NB4 (cell line): Measurements from ENCODE around the gene GGNBP2.

Experiments used
- DNase-seq: peaks from one replicate; pipeline ENCODE4 v3.0.0; 2010; ENCODE audit warnings: low read depth
- H3K4me3 ChIP-seq: one replicate; pipeline ENCODE4 v1.5.1; 2011; ENCODE audit warnings: mild to moderate bottlenecking, low read depth, low read length, moderate library complexity
- MYC ChIP-seq: IDR thresholded peaks from 2 replicates; pipeline ENCODE4 v1.6.1; 2011; ENCODE audit warnings: low read depth, low read length
- POLR2A ChIP-seq: IDR thresholded peaks from 2 replicates; pipeline ENCODE4 v1.6.1; 2011; ENCODE audit warnings: mild to moderate bottlenecking; ENCODE audit not compliant: insufficient read length; ENCODE audit errors: extremely low read depth
- TF ChIP-seq, protein P1 (sequence below): IDR thresholded peaks from 2 replicates; pipeline ENCODE4 v1.6.1; 2011; ENCODE audit warnings: low read depth, low read length
- TF ChIP-seq, protein P2 (sequence below): IDR thresholded peaks from one replicate; pipeline ENCODE4 v1.5.1; 2012; ENCODE audit warnings: low read depth, low read length

The GGNBP2 gene

DNA sequence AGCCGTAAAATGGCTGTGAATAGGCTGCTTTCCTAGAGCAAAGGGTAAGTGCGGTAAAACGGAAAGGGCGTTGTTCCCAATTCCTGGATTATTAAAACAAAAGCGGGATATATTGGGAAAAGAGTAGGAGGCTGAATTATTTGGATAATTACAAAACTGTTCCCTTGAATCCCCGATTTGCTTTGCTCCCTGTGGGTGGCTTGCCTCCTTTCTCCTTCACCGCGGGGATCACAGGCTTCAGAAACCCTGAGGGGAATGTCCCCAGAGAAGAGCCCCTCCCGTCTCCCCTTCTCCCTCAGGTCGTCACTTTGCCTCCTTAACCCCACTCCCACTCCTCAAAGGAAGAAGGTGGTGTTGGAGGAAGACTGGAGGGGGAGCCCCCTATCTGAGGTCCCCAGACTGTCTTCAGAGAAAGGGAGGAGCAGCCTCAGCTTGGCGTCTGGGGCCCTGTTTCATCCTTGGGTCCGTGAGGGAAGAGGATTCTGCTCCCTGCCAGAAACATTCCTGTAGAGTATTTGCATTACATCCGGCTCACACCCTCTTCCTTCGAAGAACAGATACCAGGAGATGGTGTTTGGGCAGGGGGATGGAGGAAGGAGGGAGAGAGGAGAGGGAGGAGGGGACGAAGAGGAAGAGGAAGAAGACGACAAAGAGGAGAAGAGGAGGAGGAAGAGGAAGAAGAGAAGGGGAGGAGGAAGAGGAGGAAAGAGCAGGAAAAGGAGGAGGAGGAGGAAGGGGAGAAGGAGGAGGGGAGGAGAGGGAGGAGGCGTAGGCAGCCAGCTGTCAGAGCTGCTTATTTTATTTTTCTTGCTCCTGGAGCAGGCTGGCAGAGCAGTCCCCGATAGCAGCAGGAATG lies 88.4 kb downstream of the GGNBP2 start:
- DNase-seq = no peak
- TF ChIP-seq, protein P1, sequence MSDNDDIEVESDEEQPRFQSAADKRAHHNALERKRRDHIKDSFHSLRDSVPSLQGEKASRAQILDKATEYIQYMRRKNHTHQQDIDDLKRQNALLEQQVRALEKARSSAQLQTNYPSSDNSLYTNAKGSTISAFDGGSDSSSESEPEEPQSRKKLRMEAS = no peak
- no peak for TF ChIP-seq MYC
- no peak for TF ChIP-seq POLR2A
- TF ChIP-seq, protein P2, sequence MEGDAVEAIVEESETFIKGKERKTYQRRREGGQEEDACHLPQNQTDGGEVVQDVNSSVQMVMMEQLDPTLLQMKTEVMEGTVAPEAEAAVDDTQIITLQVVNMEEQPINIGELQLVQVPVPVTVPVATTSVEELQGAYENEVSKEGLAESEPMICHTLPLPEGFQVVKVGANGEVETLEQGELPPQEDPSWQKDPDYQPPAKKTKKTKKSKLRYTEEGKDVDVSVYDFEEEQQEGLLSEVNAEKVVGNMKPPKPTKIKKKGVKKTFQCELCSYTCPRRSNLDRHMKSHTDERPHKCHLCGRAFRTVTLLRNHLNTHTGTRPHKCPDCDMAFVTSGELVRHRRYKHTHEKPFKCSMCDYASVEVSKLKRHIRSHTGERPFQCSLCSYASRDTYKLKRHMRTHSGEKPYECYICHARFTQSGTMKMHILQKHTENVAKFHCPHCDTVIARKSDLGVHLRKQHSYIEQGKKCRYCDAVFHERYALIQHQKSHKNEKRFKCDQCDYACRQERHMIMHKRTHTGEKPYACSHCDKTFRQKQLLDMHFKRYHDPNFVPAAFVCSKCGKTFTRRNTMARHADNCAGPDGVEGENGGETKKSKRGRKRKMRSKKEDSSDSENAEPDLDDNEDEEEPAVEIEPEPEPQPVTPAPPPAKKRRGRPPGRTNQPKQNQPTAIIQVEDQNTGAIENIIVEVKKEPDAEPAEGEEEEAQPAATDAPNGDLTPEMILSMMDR = no peak
- no peak overlapping the region for H3K4me3 ChIP-seq
